ENCODE measurements around the gene LEPROT.

The LEPROT gene

GRCh38 chr1:65477414-65478378 lies 57.2 kb downstream of the LEPROT start:
- DNase-seq (ENCODE audit: low read depth) = no peak

GRCh38 chr1:65478379-65479026 lies 58.0 kb downstream of the LEPROT start:
- no peak for DNase-seq (ENCODE audit: low read depth)

GRCh38 chr1:65479554-65480204 lies 59.2 kb downstream of the LEPROT start:
- DNase-seq (ENCODE audit: low read depth) = no peak

- DNase-seq (ENCODE audit: low read depth) = no peak
These were observed 60.4 kb downstream of the LEPROT start for GRCh38 chr1:65480684-65481405.

GRCh38 chr1:65483993-65484754 lies 63.7 kb downstream of the LEPROT start:
- DNase-seq (ENCODE audit: low read depth) = no peak
